ENCODE results near the gene CFAP91.

Gene CFAP91

GRCh38 chr3:119676771-119677640 lies 25.8 kb upstream of the CFAP91 start, which contains the start of gene COX17 (continued):
- TF ChIP-seq ZFP69B (tag by site-specific recombination; IDR thresholded peaks at IDR 0.05), result no peak
- peak; percentile 73; the same call in 1 of the 2 replicates for TF ChIP-seq ZNF660 (tag by site-specific recombination; IDR thresholded peaks at IDR 0.05)
- peak; percentile 67; the same call in 1 of the 2 replicates for TF ChIP-seq ZNF596 (tag by site-specific recombination; IDR thresholded peaks at IDR 0.05)
- TF ChIP-seq BCL11A (tag by site-specific recombination; IDR thresholded peaks at IDR 0.05; ENCODE audit: low read depth), result 0 out of 2 replicates have a peak, but pooled peaks have one; percentile 23
- TF ChIP-seq ZFP41 (tag by site-specific recombination; IDR thresholded peaks at IDR 0.05; ENCODE audit: borderline replicate concordance), result no peak

GRCh38 chr3:119677641-119677934 lies 25.2 kb upstream of the CFAP91 start:
- Histone ChIP-seq H3K27ac (ENCODE audit: extremely low read depth, low read depth, low read length) (peak overlapping the region; percentile 87; the same call in 1 of the 2 replicates), H3K36me3 (ENCODE audit: control insufficient read depth in 2 of 2, insufficient read depth in 1 of 2, low read length in 2 of 2) (peaks cover 4 to 28% of the 10 kb centered on the region in 2 experiments; a peak in 2 of 3 replicates), H3K4me1 (ENCODE audit: control insufficient read depth, insufficient read depth, low read length) (no peaks in the 10 kb centered on the region), H3K9me3 (ENCODE audit: control insufficient read depth, insufficient read depth, low read depth, low read length) (no peaks in the 10 kb centered on the region), H3K4me3 (ENCODE audit: low read depth, low read length) (peak overlapping the region; percentile 81)
- ChIA-PET CTCF (no interaction called here), POLR2A (interaction anchor here (0.9 to 2.1 kb wide), 3 partner anchors 13 to 418 kb away, joined by 3 to 11 read pairs (median 3); partner anchors contain the start of gene TIMMDC1)
- no peak for TF ChIP-seq ZNF76 (tag by site-specific recombination; IDR thresholded peaks at IDR 0.05; ENCODE audit: borderline replicate concordance, low read depth)
- no peak for TF ChIP-seq ZNF239 (tag by site-specific recombination; IDR thresholded peaks at IDR 0.05)
- TF ChIP-seq ZNF518A (tag by site-specific recombination; conservative IDR thresholded peaks at IDR 0.05; ENCODE audit: low read depth), result no peak
- no peak for TF ChIP-seq ZNF530 (tag by site-specific recombination; IDR thresholded peaks at IDR 0.05; ENCODE audit: low read depth)
- no peak for TF ChIP-seq ZNF202 (tag by site-specific recombination; IDR thresholded peaks at IDR 0.05; ENCODE audit: borderline replicate concordance)
- no peak for TF ChIP-seq ZNF510 (tag by site-specific recombination; IDR thresholded peaks at IDR 0.05; ENCODE audit: insufficient replicate concordance)
- peak; percentile 8 for TF ChIP-seq SETDB1 (IDR thresholded peaks at IDR 0.05; ENCODE audit: insufficient read length, low read length)
- no peak for TF ChIP-seq HOXC10 (CRISPR knock-in tag; IDR thresholded peaks at IDR 0.05)
- TF ChIP-seq ZNF768 (tag by site-specific recombination; IDR thresholded peaks at IDR 0.05), result no peak
- no peak for TF ChIP-seq ZBTB11 (tag by site-specific recombination; conservative IDR thresholded peaks at IDR 0.05; ENCODE audit: low read depth)
- TF ChIP-seq ZNF335 (tag by site-specific recombination; conservative IDR thresholded peaks at IDR 0.05), result 0 out of 2 replicates have a peak, but pooled peaks have one; percentile 5
- no peak for TF ChIP-seq ZNF175 (tag by site-specific recombination; IDR thresholded peaks at IDR 0.05)
- TF ChIP-seq ZSCAN18 (tag by site-specific recombination; IDR thresholded peaks at IDR 0.05), result no peak
- TF ChIP-seq PRDM1 (tag by site-specific recombination; IDR thresholded peaks at IDR 0.05), result peak; percentile 81
